Measurements from ENCODE around the gene PLD6. TPM values are rescaled to one million over a fixed set of nuclear protein-coding genes. Genes with fewer than 3 reads are reported as not detected.

Gene PLD6
- total RNA-seq, 1 experiment from 2014 or later = 0.09 TPM

- H2BK12ac ChIP-seq (ENCODE audit: insufficient read length, low read depth, low read length) = no peak overlapping the region
- no peak overlapping the region for H2AFZ ChIP-seq (ENCODE audit: low read length)
- H3K56ac ChIP-seq (ENCODE audit: insufficient read length, low read depth, low read length) = no peak overlapping the region
- H4K8ac ChIP-seq (replicated peaks; ENCODE audit: insufficient read length, low read depth, low read length) = no peak overlapping the region
- H3K23ac ChIP-seq (ENCODE audit: insufficient read length, low read depth, low read length) = no peak overlapping the region
- no peaks in the 10 kb centered on the region for H3K79me1 ChIP-seq (ENCODE audit: insufficient read depth, low read depth, low read length, poor library complexity, severe bottlenecking)
- H3K18ac ChIP-seq (ENCODE audit: insufficient read length, low read depth, low read length) = no peak overlapping the region
- no peaks in the 10 kb centered on the region for H3K4me1 ChIP-seq (ENCODE audit: insufficient read depth, low read length)
- Mint-ChIP-seq H3K36me3 (ENCODE audit: insufficient read depth in 1 of 3, low read depth in 3 of 3) (peaks cover 16 to 52% (median 29%) of the 10 kb centered on the region in 3 experiments; a peak in 6 of 7 replicates), H3K4me1 (peaks cover 0 to 6% of the 10 kb centered on the region in 2 experiments; a peak in 1 of 4 replicates), H3K9me3 (no peaks in the 10 kb centered on the region), H3K27me3 (ENCODE audit: low read depth) (no peaks in the 10 kb centered on the region), H3K27ac (peak overlapping the region in 1 of 3 experiments; percentile 83; a peak in 2 of 7 replicates), H3K4me3 (no peak overlapping the region)
- H3K4me2 ChIP-seq (ENCODE audit: insufficient read depth, insufficient read length, low read length) = no peak overlapping the region
- H2BK15ac ChIP-seq (ENCODE audit: low read depth, low read length) = no peak overlapping the region
- H3K14ac ChIP-seq (ENCODE audit: insufficient read depth, low read length) = no peak overlapping the region
- no peak overlapping the region for H2BK120ac ChIP-seq (ENCODE audit: low read depth, low read length, poor library complexity, severe bottlenecking)
- H3K27ac ChIP-seq (ENCODE audit: insufficient read length, low read depth, low read length) = no peak overlapping the region
- TF ChIP-seq CTCF (conservative IDR thresholded peaks at IDR 0.05) = no peak
- no peaks in the 10 kb centered on the region for H3K79me2 ChIP-seq (ENCODE audit: insufficient read depth, low read length)
- H3K9me3 ChIP-seq (ENCODE audit: control insufficient read depth, low read depth, low read length) = no peaks in the 10 kb centered on the region
- no peak overlapping the region for H2AK5ac ChIP-seq (ENCODE audit: insufficient read length, low read length)
- no peak for DNase-seq
- no peak overlapping the region for H4K91ac ChIP-seq (ENCODE audit: insufficient read length, low read depth, low read length)
- H3K23me2 ChIP-seq (ENCODE audit: insufficient read length, low read depth, low read length, poor library complexity, severe bottlenecking) = no peaks in the 10 kb centered on the region
- no peak overlapping the region for H3K4ac ChIP-seq (ENCODE audit: low read depth, low read length)
- H2BK5ac ChIP-seq (ENCODE audit: insufficient read length, low read length) = no peak overlapping the region
- no peak overlapping the region for H2BK20ac ChIP-seq (ENCODE audit: low read depth, low read length, poor library complexity, severe bottlenecking)
- H3K9ac ChIP-seq (ENCODE audit: extremely low read depth, insufficient read length, low read length) = no peak overlapping the region
- H4K5ac ChIP-seq (ENCODE audit: insufficient read length, low read depth, low read length) = no peak overlapping the region
- no peaks in the 10 kb centered on the region for H4K20me1 ChIP-seq (ENCODE audit: control insufficient read depth, insufficient read depth, insufficient read length)
- no CpG with 5 or more reads among the region's 8 CpGs for WGBS (ENCODE audit: extremely low coverage, insufficient read length, low lambda C conversion rate)
- no peak overlapping the region for H3T11ph ChIP-seq (ENCODE audit: low read length)
- H3K27me3 ChIP-seq (ENCODE audit: insufficient read depth, low read length) = no peaks in the 10 kb centered on the region
These were observed 39.7 kb downstream of the PLD6 start for GRCh38 chr17:17166446-17166845.

Measured in H9 (cell line).